Fibroblast of lung (primary cell): ENCODE data around the gene WNT9A. TPM values are rescaled to one million over a fixed set of nuclear protein-coding genes. Genes with fewer than 3 reads are reported as not detected.

Experiments used
- DNase-seq, 2 donors: peaks; one replicate each; pipeline versions ENCODE4 v3.0.0 to v3.0.0-alpha.2; 2010; ENCODE audit warnings: low read depth in 2 of 2
- H2AFZ ChIP-seq: 2 replicates; pipeline ENCODE4 v1.5.1; 2012; ENCODE audit warnings: low read length, control low read depth, inconsistent platforms
- H3K27ac ChIP-seq: 2 replicates; pipeline ENCODE4 v1.5.1; 2011; ENCODE audit warnings: low read length, control low read depth; ENCODE audit not compliant: insufficient read depth
- H3K27me3 ChIP-seq: 2 replicates; pipeline ENCODE4 v1.5.1; 2011; ENCODE audit warnings: mild to moderate bottlenecking, low read length; ENCODE audit not compliant: control insufficient read depth, insufficient read depth
- H3K36me3 ChIP-seq: 2 replicates; pipeline ENCODE4 v1.5.1; 2011; ENCODE audit warnings: low read length; ENCODE audit not compliant: control insufficient read depth, insufficient read depth
- H3K4me1 ChIP-seq: 2 replicates; pipeline ENCODE4 v1.5.1; 2011; ENCODE audit warnings: low read length; ENCODE audit not compliant: control insufficient read depth, insufficient read depth; ENCODE audit errors: extremely low read depth
- H3K4me2 ChIP-seq: 2 replicates; pipeline ENCODE4 v1.5.1; 2011; ENCODE audit warnings: low read length, control low read depth; ENCODE audit not compliant: insufficient read depth; ENCODE audit errors: extremely low read depth
- H3K4me3 ChIP-seq, 4 experiments: fragments of 200-600 bp in 1 of 4; sonication (generic) in 1 of 4; replicated peaks in 1 of 4; 2 replicates each; pipeline ENCODE4 v1.5.1; 2011 to 2016; ENCODE audit warnings: low read length in 4 of 4, low read depth in 3 of 4, mild to moderate bottlenecking in 3 of 4, control low read depth in 2 of 4, inconsistent platforms in 1 of 4, mixed read lengths in 1 of 4; ENCODE audit not compliant: insufficient read depth in 1 of 4; ENCODE audit errors: control extremely low read depth in 1 of 4
- H3K79me2 ChIP-seq: 2 replicates; pipeline ENCODE4 v1.5.1; 2012; ENCODE audit warnings: mild to moderate bottlenecking, low read length, inconsistent platforms; ENCODE audit not compliant: control insufficient read depth, insufficient read depth
- H3K9ac ChIP-seq: 2 replicates; pipeline ENCODE4 v1.5.1; 2011; ENCODE audit warnings: mild to moderate bottlenecking, low read length, control low read depth; ENCODE audit not compliant: insufficient read depth
- H3K9me3 ChIP-seq: 2 replicates; pipeline ENCODE4 v1.5.1; 2012; ENCODE audit warnings: low read depth, low read length; ENCODE audit not compliant: control insufficient read depth, insufficient read depth
- H4K20me1 ChIP-seq: 2 replicates; pipeline ENCODE4 v1.5.1; 2011; ENCODE audit warnings: low read length; ENCODE audit not compliant: control insufficient read depth, insufficient read depth; ENCODE audit errors: extremely low read depth
- EZH2 ChIP-seq: IDR thresholded peaks from 2 replicates; pipeline ENCODE4 v1.5.1; 2012; ENCODE audit warnings: low read length, control low read depth, mild to moderate bottlenecking; ENCODE audit errors: missing control alignments
- polyA plus RNA-seq, 2 donors: library from polyadenylated mRNA; depleted of rRNA in 1 of 2; stranded (reverse) in 1 of 2; unstranded in 1 of 2; fragments of >200 nt; gene quantifications; 2 replicates each; pipeline ENCODE4 v1.2.1, GENCODE V29; 2011 to 2012; ENCODE audit warnings: missing spikeins in 1 of 2
- total RNA-seq: library from RNA; depleted of rRNA; stranded (reverse); fragments of >200 nt; gene quantifications from 2 replicates; pipeline ENCODE4 v1.2.1, GENCODE V29; 2014
- TF ChIP-seq, protein P1 (sequence below), 2 donors: IDR thresholded peaks in 1 of 2; conservative IDR thresholded peaks in 1 of 2; 1 replicate in 1 of 2; 2 replicates in 1 of 2; pipeline ENCODE4 v1.5.1; 2011 to 2012; ENCODE audit warnings: low read length in 2 of 2, control low read depth in 1 of 2, inconsistent platforms in 1 of 2, low read depth in 1 of 2, mild to moderate bottlenecking in 1 of 2

The WNT9A gene
- total and polyA plus RNA-seq, 2 donors (not counting 1 experiment from before 2014, with no cell fraction given) = 1.0 to 5.3 TPM

DNA sequence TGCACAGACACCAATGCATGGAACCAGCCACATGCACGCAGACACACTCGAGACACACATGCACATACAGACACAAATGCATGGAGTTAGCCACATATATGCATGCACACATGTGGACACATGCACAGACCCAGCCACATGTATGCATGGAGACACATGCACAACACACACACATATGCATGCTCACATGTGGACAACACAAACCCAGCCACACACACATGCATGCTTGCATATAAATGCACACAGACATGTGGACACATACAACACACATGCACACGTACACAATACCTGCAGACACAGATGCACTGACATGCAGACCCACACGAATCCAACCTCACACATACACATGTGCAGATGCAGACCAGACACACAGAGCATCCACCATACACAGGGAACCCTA is 31.1 kb downstream of the WNT9A start:
- TF ChIP-seq EZH2 = no peak
- TF ChIP-seq, protein P1, sequence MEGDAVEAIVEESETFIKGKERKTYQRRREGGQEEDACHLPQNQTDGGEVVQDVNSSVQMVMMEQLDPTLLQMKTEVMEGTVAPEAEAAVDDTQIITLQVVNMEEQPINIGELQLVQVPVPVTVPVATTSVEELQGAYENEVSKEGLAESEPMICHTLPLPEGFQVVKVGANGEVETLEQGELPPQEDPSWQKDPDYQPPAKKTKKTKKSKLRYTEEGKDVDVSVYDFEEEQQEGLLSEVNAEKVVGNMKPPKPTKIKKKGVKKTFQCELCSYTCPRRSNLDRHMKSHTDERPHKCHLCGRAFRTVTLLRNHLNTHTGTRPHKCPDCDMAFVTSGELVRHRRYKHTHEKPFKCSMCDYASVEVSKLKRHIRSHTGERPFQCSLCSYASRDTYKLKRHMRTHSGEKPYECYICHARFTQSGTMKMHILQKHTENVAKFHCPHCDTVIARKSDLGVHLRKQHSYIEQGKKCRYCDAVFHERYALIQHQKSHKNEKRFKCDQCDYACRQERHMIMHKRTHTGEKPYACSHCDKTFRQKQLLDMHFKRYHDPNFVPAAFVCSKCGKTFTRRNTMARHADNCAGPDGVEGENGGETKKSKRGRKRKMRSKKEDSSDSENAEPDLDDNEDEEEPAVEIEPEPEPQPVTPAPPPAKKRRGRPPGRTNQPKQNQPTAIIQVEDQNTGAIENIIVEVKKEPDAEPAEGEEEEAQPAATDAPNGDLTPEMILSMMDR (conservative IDR thresholded peaks at IDR 0.05 in 1 of 2, IDR thresholded peaks at IDR 0.05 in 1 of 2; ENCODE audit: low read depth in 1 of 2, low read length in 2 of 2) = no peak
- Histone ChIP-seq H3K27ac (no peak overlapping the region), H3K4me1 (no peaks in the 10 kb centered on the region), H3K9ac (no peak overlapping the region), H3K4me2 (no peak overlapping the region), H3K36me3 (no peaks in the 10 kb centered on the region), H4K20me1 (no peaks in the 10 kb centered on the region), H3K9me3 (no peaks in the 10 kb centered on the region), H3K4me3 (no peak overlapping the region), H2AFZ (no peak overlapping the region), H3K79me2 (no peaks in the 10 kb centered on the region), H3K27me3 (no peaks in the 10 kb centered on the region)
- DNase-seq = no peak

DNA sequence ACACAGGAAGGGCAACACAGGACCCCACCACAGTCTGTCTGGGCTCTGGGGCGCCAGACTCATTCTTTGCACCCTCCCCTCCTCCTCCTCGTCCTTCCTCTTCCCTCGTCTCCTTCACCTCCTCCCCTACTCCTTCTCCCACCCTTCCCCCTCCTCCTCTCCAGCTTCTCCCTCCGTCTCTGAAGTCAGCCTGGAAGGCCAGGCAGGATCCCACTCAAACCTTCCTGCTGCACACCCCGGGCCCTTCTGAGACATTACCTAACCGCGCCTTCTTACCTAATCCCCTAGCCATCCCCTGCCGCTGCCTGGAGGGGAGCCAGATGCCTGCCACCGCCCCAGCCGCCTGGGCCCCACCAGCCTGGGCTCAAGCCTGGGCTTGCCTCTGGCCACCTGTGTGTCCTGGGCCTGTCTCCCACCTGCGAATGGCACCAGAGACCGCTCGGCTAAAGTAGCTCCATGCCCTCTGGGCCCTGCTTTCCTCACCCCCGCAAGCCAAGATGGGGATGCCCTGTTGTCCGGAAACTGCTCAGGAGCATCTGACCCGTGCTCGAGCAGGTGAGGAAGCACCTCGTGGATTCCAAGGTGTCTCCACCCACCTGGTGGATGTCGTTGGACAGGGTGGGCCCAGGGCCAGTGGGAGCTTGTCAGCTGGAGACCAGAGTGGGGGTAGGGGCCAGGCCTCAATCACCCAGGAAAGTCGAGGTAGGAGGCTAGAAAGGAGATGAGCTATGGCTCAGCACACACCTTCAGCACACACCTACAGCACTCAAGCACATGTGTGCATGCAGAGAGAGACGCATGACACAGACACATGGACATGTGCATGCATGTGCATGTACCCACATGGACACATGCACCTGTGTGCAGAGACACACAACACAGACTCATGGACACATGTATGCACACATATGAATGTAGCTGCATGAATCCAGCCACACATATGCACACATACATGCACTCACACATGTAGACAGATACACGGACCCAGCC is 31.9 kb downstream of the WNT9A start:
- Histone ChIP-seq H3K27me3 (no peaks in the 10 kb centered on the region), H3K4me2 (no peak overlapping the region), H3K4me1 (no peaks in the 10 kb centered on the region), H3K9me3 (no peaks in the 10 kb centered on the region), H3K9ac (no peak overlapping the region), H3K4me3 (no peak overlapping the region), H2AFZ (no peak overlapping the region), H4K20me1 (no peaks in the 10 kb centered on the region), H3K36me3 (no peaks in the 10 kb centered on the region), H3K27ac (no peak overlapping the region), H3K79me2 (no peaks in the 10 kb centered on the region)
- TF ChIP-seq, protein P1 (conservative IDR thresholded peaks at IDR 0.05 in 1 of 2, IDR thresholded peaks at IDR 0.05 in 1 of 2; ENCODE audit: low read depth in 1 of 2, low read length in 2 of 2) = no peak
- DNase-seq = no peak

DNA sequence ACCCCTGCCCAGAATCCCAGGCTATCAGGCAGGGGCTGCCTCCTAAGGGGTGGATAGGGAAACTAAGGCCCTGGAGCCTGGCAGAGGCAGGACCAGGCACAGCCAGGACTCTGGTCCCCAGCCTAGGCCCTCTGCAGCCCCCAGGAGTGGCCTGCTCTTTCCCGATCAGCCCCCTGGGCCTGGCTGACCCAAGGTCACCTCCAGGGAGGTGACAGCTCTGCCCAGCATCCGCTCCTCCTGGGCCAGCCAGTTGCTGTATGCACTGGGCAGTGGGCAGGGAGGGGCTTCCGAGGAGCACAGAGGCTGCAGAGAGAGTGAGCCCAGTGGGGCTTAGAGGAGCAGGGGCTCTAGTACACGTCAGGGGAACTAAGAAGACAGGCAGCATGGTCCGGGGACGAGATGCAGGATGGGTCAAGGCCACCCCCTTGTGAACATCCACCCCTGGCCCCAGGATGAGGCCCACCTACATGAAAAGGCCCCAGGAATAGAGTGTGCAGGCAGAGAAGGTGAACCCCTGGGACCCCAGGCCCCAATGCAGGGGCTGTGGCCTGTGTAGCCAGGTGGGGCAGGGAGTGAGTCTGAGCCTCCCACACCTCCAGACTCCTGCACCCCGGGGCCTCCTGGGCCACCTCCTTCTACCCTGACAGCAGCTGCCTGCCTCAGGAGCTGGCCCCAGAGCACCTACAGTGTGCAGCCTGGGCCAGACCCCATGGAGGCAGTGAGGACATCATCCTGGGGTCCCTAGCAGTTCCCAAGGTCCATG is 32.8 kb downstream of the WNT9A start:
- Histone ChIP-seq H3K36me3 (no peaks in the 10 kb centered on the region), H3K79me2 (no peaks in the 10 kb centered on the region), H3K9ac (no peak overlapping the region), H3K27ac (no peak overlapping the region), H2AFZ (no peak overlapping the region), H3K4me1 (no peaks in the 10 kb centered on the region), H3K4me3 (no peak overlapping the region), H3K27me3 (no peaks in the 10 kb centered on the region), H3K4me2 (no peak overlapping the region), H3K9me3 (no peaks in the 10 kb centered on the region), H4K20me1 (no peaks in the 10 kb centered on the region)
- TF ChIP-seq, protein P1 (conservative IDR thresholded peaks at IDR 0.05 in 1 of 2, IDR thresholded peaks at IDR 0.05 in 1 of 2; ENCODE audit: low read depth in 1 of 2, low read length in 2 of 2) = no peak
- no peak for TF ChIP-seq EZH2
- no peak for DNase-seq
